DMS 273 (cell line): ENCODE results near the gene CUEDC2.

Experiments
- DNase-seq: peaks from one replicate; lab custom pipeline; 2025; ENCODE audit not compliant: unreplicated experiment; lab: John Stamatoyannopoulos, UW

Gene CUEDC2

DNA sequence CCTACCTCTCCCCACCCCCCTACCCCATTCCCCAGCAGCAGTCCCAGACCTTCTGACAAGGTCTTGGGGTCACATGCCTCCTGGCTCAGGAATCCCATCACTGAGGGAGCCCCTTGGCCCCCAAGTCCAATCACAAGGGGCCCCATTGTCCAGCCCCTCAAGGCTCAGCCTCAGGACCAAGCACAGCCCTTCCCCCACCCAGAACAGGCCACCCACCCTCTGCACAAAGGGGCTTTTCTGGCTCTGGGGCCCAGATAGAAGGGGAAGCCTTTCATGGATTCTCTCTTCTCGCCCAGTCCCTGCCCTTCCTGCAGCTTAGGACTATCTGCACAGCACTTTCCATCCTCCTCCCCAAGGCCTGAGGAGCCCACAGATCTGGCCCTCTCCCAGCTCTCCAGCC, 6.9 kb downstream of the CUEDC2 start:
- DNase-seq, result no peak

DNA sequence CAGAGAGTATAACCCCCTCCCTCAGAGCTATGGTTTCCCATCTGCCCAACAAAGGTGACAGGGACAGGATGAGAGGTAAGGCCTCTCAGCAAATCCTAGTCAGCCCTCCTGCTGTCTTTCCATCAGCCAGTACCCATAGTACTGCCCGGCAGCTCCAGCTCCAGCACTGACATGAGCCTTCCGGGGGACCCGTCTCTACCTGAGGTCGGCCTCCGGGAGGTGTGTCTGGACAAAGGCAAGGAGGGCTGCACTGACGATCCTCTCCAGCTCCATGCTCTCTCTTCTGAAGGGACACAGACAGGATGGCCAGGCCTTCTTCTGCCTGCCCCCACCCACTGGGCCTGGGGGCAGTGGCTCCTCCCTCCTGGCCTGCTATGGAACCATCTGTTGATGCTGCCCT, 7.5 kb downstream of the CUEDC2 start:
- DNase-seq, result no peak

DNA sequence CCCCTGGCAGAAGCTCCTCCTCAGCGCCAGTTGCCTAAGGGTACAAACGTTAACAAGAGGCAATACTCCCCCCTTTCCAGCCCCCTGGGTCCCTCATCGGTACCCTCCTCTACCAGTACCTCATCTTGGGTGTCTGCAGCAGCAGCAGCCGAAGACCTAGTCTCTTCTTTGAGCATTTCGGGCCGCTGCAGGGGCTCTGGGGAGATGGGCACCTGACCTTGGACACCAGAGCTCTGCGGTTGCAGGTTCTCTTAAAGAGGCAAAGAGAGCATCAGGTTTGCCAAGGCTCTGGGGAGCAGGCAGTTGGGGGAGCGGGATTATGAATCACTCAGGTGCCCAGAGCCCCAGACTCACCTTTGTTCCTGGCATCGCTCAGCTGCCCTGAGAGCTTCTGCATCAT, 8.2 kb downstream of the CUEDC2 start:
- DNase-seq, result no peak

DNA sequence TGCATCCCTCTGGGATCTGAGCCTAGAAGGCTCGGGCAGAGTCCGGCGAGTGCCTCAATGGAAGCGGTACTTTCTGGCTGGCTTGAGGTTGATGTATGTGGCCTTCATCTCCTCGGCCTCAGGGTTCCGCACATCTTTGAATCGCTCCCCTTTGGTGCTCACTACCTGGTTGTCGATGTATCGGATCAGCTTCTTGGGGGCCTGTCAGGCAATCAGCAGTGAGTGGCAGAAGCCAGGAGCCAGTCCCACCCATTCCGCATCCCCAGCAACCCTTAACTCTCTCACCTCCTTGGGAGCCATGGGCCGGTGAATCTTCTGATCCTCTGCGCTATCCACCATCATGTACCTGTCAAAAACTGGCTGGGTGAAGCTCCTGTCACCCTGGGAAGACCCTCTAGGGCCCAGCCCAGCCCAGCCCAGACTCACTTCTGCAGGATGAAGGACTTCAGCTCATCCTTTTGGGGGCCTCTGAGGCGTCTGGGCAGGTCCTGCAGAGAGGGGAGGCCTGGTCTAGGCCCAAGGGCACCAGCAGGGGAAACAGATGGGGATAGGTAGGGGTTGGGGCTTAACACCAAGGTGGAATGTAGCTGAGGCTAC, 8.9 kb downstream of the CUEDC2 start:
- DNase-seq, result no peak

DNA sequence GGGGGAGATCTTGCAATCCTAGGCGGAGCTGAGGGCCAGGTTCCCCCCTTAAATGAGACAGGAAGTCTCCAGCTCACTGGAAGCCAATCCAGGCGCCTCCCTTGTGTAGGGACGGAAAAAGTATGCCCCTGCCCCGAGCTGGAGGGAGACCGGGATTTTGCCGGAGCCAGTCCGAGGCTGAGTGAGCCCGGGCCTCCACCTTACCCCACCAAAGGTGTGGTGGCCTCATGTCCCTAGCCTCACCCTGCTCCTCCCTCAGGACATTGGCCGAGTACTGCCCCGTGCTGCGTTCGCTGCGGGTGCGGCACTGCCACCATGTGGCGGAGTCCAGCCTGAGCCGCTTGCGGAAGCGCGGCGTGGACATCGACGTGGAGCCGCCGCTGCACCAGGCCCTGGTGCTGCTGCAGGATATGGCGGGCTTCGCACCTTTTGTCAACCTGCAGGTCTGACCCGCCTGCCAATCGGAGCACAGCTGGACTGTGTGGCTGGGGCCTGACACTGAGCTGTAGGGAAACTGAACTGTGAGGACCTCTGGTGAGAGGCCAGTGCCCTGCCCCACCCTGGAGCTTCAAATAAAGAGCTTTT, 9.7 kb downstream of the CUEDC2 start:
- peak; percentile 59 for DNase-seq

DNA sequence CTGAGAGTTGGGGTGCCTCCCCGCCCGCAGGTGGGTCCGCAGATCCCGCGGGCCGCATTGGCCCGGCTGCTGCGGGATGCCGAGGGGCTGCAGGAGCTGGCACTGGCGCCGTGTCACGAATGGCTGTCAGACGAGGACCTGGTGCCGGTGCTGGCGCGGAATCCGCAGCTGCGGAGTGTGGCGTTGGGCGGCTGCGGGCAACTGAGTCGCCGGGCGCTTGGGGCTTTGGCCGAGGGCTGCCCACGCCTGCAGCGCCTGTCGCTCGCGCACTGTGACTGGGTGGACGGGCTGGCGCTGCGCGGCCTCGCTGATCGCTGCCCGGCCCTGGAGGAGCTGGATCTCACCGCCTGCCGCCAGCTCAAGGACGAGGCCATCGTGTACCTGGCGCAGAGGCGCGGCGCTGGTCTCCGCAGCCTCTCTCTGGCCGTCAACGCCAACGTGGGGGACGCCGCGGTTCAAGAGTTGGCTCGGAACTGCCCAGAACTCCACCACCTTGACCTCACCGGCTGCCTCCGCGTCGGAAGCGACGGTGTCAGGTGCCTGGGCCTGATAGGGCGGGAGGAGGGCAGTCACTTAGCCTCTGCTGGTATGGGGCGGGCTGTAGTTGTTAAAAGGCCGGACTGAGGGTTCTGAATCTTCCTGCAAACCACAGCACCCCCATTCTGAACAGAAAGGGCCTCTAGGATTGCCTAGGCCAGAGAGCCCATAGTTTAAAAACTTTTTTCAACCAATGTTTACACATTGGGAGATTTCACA, 10.4 kb downstream of the CUEDC2 start:
- peak; percentile 46 for DNase-seq

DNA sequence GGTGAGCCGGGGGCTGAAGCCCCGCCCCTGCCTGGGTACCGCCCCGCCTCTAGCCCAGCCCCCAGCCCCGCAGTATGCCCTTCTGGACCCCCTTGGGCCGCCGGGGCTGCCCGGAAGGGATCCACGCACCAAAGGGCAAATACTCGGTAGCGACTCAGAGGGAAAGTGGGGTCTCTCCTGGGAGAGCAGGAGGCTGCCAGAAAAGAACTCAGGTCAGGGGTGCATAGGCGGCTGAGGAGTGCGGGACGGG, 10.9 kb downstream of the CUEDC2 start:
- DNase-seq, result no peak

DNA sequence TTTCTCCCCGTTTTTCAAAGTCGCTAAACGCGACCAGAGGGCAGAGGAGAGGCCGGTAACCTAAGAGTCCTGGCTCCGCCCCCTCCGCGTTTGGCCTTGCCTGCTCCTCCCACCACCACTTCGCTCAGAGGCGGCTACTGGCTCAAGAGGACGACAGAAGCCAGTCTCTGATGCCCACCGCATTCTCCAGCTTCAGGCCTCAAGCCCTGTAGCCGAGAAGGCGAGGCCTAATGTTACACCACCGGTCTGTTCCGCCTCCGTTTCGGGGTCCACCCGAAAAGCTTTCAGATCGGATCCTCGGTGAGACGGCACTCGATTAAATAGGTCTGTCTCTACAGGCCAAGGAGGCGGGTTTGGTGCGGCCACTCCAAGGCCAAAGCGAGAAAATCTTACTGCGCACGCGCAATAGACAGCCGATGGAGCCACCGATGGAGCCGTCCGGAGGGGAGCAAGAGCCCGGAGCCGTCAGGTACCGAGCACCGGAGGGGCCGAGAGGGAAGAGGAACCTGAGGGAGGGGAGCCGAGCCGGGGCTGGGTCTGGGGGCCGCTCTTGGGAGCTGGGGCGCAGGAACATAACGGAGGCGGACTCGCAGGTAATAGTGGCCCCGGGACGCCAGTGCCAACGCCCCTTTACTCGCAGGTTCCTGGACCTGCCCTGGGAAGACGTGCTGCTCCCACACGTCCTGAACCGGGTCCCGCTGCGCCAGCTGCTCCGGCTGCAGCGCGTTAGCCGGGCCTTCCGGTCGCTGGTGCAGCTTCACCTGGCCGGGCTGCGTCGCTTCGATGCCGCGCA, 11.5 kb downstream of the CUEDC2 start, which contains the start of gene FBXL15:
Gene FBXL15 (plus strand): TSS at position 123 of the 793 bp plus-strand sequence. CDS start 294 bp downstream, at position 417.
- DNase-seq, result peak; percentile 97

DNA sequence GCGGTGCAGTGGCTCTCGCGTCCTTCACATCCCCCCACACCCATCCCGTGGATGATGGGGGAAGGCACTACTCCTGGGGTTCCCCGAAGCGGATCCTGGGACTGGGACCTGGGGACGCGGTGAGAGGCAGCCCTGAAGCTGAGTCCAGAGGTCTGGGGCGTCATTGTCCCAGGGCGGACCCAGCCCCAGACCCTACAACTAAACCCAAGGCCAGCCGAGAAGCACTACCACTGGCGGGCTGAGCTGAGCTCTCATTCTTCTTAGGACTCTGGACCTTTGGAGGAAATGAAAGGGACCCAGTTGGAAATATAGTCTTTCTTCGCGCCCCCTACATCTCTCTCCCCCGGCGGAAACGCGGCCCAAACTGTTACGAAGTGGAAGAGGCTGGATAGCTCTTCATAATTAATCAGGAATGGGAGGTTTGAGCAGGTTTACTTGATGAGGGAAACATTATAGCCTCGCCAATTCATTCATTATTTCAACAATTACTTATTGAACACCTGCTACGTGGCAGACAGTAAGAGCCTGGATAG, 12.1 kb downstream of the CUEDC2 start:
- DNase-seq, result peak; percentile 51

DNA sequence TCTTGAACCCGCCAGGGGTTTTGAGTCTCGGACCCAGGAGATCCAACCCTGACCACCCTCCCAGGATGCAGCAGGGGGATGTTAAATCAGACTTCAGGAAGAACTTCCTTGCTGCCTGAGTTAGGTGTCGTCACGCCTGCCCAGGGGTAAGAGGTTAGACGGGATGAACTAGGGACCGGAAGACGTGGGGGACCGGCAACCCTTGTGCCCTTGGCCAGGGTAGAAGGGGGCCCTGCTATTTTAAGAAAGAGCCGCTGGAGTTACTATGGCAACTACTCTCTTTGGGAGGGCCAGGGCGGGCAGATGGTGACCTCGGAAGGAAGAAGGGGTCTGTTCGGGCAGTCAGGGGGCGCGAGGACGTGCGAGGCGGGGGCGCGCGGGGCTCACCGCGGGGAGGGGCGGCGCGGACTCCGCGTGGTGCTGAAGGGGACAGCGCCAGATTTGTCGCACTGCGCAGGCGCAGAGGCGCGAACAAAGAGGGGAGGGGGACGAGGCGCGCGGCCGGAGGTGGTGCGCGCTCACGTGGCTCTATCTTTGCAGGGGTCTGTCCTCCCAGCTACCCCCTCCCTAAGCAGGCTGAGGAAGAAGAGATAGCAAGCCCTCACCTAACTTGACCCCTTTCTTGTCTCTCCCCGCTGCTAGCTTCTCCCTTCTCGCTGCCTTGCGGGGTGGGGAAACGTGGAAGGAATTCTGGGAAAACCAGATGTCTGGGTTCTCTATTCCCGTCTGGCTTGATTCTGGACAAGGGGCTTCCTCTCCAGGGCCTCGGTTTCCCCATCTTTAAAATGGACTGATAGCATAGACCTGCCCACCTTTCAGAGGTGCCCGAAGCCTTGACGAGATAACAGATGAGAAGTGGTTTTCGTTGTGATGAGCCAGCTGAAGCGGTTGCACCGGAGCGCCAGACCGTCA, 12.8 kb downstream of the CUEDC2 start:
- peak; percentile 84 for DNase-seq

DNA sequence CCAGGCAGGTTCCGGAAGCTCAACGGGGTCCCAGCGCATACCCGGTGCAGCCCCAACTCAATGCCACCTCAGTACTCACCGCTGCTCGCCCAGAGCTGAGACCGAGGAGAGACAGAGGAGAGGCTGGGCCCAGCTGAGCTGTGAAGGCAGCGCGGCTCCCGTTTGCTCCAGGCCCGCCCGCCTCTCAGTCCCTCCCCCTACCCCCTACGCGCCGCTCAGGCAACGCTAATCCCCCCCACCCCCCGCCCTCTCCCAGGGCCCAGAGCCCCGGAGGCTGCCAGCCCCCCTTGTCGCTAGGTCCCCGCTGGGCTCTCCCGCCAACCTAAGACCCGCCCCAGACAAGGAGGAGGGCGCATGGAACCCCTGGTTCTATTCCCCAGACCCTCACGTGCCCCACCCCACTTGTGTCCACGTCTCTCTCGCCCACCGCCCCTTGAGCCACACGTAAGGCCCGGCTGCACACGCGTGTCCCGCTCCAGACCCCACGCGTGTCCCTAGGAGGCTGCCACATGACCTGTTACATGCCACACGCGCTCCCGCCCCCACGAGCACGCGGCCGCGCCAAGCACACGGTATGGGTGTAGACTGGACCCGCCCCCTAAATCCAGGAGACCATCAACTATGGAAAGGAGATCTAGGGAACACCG, 13.6 kb downstream of the CUEDC2 start, which contains the start of gene PSD:
Gene PSD (minus strand): TSS at position 164 of the 647 bp plus-strand sequence. CDS start 1,747 bp downstream, outside the sequence.
- peak; percentile 66 for DNase-seq

DNA sequence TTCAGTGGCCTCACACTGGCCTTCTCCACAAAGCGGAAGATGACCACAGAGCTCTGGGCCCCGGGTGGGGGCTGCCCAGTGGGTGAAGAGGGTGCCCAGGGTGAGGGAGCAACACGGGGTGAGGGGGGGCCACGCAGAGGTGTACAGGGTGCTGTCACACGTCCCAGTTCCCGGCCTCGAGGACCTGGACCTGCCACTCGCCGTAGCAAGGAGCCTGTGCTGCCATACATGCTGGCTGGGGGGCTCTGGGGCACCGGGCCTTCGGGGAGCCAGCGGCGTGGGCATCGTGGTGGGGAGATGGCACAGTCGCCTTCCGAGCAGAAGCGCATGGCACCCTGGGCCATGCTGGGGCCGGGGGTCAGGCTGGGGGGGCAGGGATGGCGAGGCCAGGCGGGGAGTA, 15.7 kb downstream of the CUEDC2 start:
- no peak for DNase-seq

DNA sequence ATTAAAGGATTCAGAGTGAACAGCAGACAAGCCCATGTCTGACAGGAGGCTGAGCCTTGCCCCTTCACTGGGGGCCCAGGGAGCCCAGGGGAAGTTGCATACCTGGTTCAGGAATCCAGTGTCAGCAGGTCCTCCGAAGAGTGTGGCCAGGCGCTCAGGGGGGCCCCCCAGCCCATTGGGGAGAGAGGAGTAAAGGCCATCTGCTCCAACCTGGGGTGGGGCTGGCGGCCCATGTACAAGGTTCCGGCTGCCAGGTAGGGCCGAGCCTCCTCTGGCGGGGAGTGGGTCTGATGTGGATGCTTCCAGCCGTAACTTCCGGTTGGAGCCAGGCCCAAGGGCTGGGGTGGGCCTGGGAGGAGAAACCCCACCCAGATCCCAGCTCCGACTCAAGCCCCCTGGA, 16.1 kb downstream of the CUEDC2 start:
- DNase-seq, result no peak

DNA sequence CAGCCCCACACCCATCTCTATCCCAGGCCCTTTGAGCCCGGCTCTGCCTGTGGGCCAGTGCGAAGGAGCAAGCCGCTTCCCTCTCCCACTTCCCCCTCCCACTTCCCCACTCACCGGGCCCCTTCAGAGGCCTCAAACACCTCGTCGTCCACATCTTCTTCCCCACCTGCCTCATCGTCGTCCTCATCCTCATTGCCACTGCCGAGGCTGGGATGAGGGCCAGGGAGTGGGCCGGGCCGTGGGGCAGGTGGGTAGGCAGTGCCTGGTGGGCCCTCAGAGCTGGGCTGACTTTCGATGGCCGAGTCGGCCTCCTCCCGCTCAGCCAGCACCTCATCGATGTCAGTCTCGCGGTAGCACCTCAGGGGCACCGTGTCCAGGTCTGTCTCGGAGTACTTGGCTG, 17.6 kb downstream of the CUEDC2 start:
- no peak for DNase-seq

DNA sequence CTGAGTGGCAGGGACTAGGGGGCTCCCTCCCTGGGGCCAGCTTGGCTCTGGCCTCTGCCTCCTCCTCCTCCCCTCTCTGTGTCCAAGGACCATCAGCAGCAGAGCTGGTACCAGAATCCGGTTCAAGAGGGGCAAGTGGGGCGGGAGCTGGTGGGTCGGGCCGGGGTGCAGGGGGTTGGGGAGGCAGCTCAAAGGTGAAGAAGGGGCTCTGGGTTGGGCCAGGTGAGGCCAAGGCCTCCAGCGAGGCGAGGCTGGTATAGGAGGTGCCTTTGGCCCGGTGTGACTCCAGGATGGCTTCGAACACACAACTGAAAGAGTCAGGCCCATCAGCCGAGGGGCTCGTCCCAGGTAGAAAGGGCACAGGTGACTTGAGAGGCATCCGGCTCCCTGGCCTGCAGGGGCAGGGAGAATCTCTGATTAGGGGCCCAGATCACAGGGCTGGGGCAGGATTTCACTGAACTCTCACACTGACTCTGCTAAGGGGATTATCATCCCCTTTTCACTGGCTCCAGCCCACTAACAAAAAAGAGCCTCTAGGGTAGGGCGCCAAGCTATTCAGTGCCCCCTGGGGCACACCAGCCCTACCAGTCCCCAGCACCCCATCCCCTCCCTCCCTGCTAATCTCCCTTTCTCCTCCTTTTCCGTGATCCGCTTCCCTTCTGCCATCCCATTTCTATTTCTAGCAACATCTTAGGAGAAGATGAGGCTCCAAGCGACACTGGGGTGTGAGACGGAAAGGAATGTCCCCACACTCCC, 18.4 kb downstream of the CUEDC2 start:
- no peak for DNase-seq

DNA sequence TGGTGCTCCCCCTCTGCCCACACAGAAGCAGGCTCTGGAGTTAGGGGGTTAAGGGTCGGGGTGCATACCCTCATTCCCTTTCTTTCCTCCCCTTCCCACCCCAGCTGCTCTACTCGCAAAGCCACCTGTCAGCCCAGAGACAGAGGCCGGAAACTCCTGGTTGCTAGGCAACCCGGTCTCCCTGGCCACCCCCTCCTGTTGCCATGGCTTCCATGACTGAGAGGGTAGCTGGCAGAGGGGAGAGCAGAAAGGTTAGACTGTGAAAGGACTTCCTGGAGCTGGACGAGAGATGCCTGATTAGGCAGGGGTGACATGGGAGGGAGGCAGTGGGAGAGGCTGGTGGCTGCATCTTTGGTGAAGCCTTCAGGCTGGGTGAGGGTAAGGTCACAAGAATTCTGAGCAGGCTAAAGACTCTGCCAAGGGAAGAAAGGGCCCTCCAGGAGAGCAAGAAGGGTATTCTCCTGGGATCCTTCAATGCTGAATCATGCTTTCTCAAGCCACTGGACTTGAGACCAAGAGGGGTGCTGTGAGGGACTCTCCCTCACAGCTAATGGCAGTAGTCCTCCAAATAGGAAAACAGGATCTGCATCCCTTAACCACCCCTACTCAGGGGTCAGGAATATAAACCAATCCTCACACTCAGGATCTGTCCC, 19.2 kb downstream of the CUEDC2 start:
- DNase-seq, result peak; percentile 79

DNA sequence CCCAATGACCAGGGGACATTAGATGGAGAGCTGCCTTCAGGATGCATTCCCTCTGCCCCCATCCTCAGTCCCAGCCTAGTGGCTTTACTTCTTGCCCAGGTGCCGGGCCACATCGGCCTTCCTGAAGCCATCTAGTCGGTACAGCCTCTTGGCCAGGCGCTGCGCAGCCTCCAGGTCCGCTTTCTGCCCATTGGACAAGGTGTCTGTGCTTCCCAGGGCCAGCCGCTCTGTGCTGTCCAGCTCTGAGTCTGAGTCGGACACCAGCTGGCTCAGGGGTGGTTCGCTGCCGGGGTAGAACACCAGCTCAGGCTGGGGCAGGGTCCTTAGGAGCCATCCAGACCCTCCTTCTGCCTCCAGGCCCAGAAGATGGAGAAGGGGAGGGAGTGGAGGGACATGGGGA, 20.1 kb downstream of the CUEDC2 start:
- no peak for DNase-seq

DNA sequence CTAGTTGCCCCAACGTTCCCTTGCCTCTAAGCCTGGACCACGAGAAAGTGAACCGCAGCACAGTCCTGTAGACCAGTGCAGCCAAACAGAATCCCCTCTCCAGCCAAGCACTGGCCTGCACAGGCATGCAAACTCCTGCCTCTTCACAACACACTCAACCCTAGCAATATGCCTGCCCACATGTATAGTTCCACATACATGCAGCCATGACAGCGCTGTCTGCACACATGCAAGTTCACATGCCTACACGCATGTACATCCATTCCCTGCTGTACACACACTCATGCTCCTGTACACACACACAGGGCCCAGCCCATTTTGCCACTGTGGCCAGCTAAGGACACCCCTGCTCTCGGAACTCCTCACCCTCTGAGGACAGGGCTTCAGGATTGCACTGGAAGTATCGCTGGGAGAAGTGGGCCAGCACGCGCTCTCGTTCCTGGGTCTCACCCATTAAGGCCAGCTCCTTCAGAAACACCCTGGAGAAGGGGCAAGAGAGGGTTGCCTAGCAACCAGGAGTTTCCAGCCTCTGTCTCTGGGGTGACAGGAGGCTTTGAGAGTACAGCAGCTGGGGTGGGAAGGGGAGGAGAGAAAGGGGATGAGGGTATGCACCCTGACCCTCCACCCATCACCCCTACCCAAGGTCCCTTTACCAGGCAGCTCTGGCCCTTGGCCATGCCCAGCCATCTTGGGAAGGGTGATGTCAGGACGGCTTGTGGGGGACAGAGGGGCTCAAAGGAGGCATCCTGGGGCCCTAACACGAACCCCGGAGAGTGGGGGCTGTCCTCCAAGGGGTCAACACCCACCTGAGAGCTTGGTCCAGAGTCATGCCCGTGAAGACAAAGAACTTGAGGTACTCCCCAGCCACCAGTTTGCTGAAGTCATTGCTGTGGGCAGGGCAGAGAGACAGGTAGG, 20.8 kb downstream of the CUEDC2 start:
- DNase-seq, result peak; percentile 31
